Thymus (tissue), 11 donors: ENCODE measurements around the gene SLC2A1. TPM values are rescaled to one million over a fixed set of nuclear protein-coding genes. Genes with fewer than 3 reads are reported as not detected.
"Not testable (repeated sequence)": the region's sequence is repeated elsewhere in the genome, so short reads cannot be mapped to it uniquely, and the experiment has no call there.

Experiments
- DNase-seq, 9 donors: peaks; one replicate each; pipeline ENCODE4 v3.0.0-alpha.2; 2013; ENCODE audit warnings: low spot score in 9 of 9, low read depth in 6 of 9, missing footprints in 1 of 9
- H3K27ac ChIP-seq, 2 donors: one replicate each; pipeline ENCODE4 v1.5.1; 2013; ENCODE audit warnings: control low read depth in 1 of 2, low read depth in 1 of 2, low read length in 1 of 2, mild to moderate bottlenecking in 1 of 2, moderate library complexity in 1 of 2
- H3K27me3 ChIP-seq, 2 donors: one replicate each; pipeline ENCODE4 v1.5.1; 2013; ENCODE audit warnings: low read length in 1 of 2; ENCODE audit not compliant: control insufficient read depth in 2 of 2, insufficient read depth in 1 of 2
- H3K36me3 ChIP-seq, 2 donors: one replicate each; pipeline ENCODE4 v1.5.1; 2013; ENCODE audit warnings: low read length in 1 of 2, mild to moderate bottlenecking in 1 of 2, moderate library complexity in 1 of 2; ENCODE audit not compliant: control insufficient read depth in 2 of 2, insufficient read depth in 2 of 2
- H3K4me1 ChIP-seq, 2 donors: one replicate each; pipeline ENCODE4 v1.5.1; 2013; ENCODE audit warnings: low read length in 2 of 2; ENCODE audit not compliant: control insufficient read depth in 2 of 2, insufficient read depth in 2 of 2
- H3K4me3 ChIP-seq, 2 donors: one replicate each; pipeline ENCODE4 v1.5.1; 2013; ENCODE audit warnings: low read length in 2 of 2, control low read depth in 1 of 2, mild to moderate bottlenecking in 1 of 2
- H3K9me3 ChIP-seq, 2 donors: one replicate each; pipeline ENCODE4 v1.5.1; 2013; ENCODE audit warnings: low read length in 1 of 2, mild to moderate bottlenecking in 1 of 2; ENCODE audit not compliant: control insufficient read depth in 2 of 2, insufficient read depth in 1 of 2
- WGBS: extraction: QIAGEN DNeasy Blood & Tissue Kit; methylation state at CpG from one replicate; pipeline ENCODE4 v1.1.7; 2013; 5-methylcytosine and 5-hydroxymethylcytosine counted together
- polyA plus RNA-seq: library from polyadenylated mRNA; stranded (reverse); fragments of 200-250 nt; gene quantifications from one replicate; pipeline ENCODE4 v1.2.3, GENCODE V29; 2013
- total RNA-seq: library from RNA; stranded (reverse); fragments of 120-200 nt; gene quantifications from one replicate; pipeline ENCODE4 v1.2.4, GENCODE V29; 2013
- donor health status: healthy.

SLC2A1 gene
- total and polyA plus RNA-seq, 2 donors = 15.9 to 23.7 TPM

GRCh38 chr1:42924851-42925760, 33.6 kb downstream of the SLC2A1 start:
- Histone ChIP-seq H3K27ac (peak overlapping the region; percentile 85 to 95), H3K9me3 (peaks cover 0 to 1% of the 10 kb centered on the region in 2 donors), H3K4me1 (peaks cover 5 to 21% of the 10 kb centered on the region in 2 donors), H3K4me3 (peak overlapping the region; percentile 81 to 97), H3K27me3 (no peaks in the 10 kb centered on the region), H3K36me3 (peaks cover 40 to 44% of the 10 kb centered on the region in 2 donors)
- WGBS = 15% methylated on average over 19 of the region's 19 CpGs
- DNase-seq = peak in 2 of 9 donors; percentile 30 to 32

- under 1% methylated on average over 62 of the region's 62 CpGs for WGBS
- peak overlapping the region; percentile 85 to 96 for H3K27ac ChIP-seq
Observed at GRCh38 chr1:42924082-42924850, 34.4 kb downstream of the SLC2A1 start.

DNA sequence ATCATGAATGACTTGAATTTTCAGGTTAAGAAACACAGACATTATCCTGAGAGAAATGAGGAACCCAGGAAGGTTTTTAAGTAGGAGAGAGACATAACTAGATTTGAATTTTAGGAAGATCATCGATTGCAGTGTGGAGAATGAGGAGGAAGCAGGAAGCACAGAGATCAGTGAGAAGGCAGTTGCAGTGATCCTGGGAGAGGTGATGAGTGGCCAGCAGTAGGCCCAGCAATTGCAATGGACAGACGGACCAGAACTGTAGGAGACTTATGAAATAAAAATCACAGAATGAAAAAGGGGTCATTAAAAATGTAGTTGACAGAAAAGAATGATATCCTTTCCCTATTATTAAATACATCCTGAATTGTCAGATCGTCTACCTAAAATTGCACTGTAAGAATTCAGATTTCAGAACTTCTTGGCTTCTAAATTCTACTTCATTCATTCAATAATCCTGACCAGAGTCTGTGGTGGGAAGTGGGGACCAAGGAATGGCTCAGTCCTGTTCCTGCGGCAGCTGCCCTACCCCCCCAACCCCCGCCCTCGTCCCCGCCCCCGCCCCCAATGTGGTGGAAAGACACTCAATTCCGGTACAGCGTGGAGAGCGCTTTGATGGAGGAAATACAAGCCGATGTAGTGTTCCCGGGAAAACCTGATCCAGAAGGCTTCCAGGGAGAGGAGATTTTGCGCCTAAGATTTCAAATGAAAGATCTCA, 35.1 kb downstream of the SLC2A1 start:
- Histone ChIP-seq H3K27ac (peak overlapping the region; percentile 85 to 96), H3K27me3 (no peaks in the 10 kb centered on the region), H3K9me3 (peaks cover 0 to 1% of the 10 kb centered on the region in 2 donors), H3K36me3 (peaks cover 24 to 29% of the 10 kb centered on the region in 2 donors), H3K4me1 (peaks cover 5 to 18% of the 10 kb centered on the region in 2 donors), H3K4me3 (peak overlapping the region; percentile 81 to 97)
- WGBS = 6% methylated on average over 14 of the region's 14 CpGs
- peak in 2 of 9 donors; percentile 29 to 34 for DNase-seq

More at GRCh38 chr1:42924082-42924850, 34.4 kb downstream of the SLC2A1 start:
- H3K4me3 ChIP-seq = peak overlapping the region; percentile 81 to 97
- H3K36me3 ChIP-seq = peaks cover 31 to 36% of the 10 kb centered on the region in 2 donors
- DNase-seq = peak; percentile 74 to 96 (median 89)
- H3K4me1 ChIP-seq = peaks cover 5 to 18% of the 10 kb centered on the region in 2 donors
- H3K27me3 ChIP-seq = no peaks in the 10 kb centered on the region
- peaks cover 0 to 1% of the 10 kb centered on the region in 2 donors for H3K9me3 ChIP-seq

- Histone ChIP-seq H3K4me3 (no peak overlapping the region), H3K4me1 (peaks cover 5 to 18% of the 10 kb centered on the region in 2 donors), H3K9me3 (peaks cover 0 to 1% of the 10 kb centered on the region in 2 donors), H3K27ac (peak overlapping the region; percentile 15 to 85), H3K36me3 (peaks cover 17 to 22% of the 10 kb centered on the region in 2 donors), H3K27me3 (no peaks in the 10 kb centered on the region)
- WGBS = 3% methylated on average over 4 of the region's 4 CpGs
- peak in 8 of 9 donors; percentile 47 to 89 (median 70) for DNase-seq
Observed at GRCh38 chr1:42922687-42923366, 35.8 kb downstream of the SLC2A1 start.

DNA sequence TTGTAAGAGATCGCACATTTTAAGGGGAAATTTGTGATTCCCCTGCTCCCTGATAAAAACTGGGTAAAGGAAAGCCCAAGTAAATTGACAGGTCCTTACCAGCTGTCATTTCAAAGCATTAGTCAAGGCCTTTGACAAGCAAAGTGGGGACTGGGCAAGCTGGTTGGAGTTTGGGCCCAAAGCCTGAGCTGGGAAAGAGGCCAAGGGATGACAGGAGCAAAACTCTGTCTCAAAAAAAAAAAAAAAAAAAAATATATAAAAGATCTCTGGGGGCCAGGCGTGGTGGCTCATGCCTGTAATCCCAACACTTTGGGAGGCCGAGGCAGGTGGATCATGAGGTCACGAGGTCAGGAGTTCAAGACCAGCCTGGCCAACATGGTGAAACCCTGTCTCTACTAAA, 36.9 kb downstream of the SLC2A1 start:
- Histone ChIP-seq H3K27me3 (no peaks in the 10 kb centered on the region), H3K4me1 (peaks cover 5 to 18% of the 10 kb centered on the region in 2 donors), H3K4me3 (no peak overlapping the region), H3K36me3 (peaks cover 7 to 11% of the 10 kb centered on the region in 2 donors), H3K27ac (no peak overlapping the region), H3K9me3 (peaks cover 0 to 5% of the 10 kb centered on the region in 2 donors)
- no peak for DNase-seq
- 98% methylated on average over 4 of the region's 4 CpGs for WGBS

DNA sequence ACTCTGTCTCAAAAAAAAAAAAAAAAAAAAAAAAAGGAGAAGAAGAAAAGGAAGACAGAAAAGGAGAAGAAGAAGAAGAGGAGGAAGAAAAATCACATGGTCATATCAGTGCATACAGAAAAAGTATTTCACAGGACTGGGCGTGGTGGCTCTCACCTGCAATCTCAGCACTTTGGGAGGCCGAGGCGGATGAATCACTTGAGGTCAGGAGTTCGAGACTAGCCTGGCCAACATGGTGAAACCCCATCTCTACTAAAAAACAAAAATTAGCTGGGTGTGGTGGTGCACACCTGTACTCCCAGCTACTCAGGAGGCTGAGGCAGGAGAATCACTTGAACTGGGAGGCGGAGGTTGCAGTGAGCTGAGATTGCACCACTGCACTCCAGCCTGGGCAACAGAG, 39.0 kb downstream of the SLC2A1 start:
- not testable (repeated sequence) for H3K27ac ChIP-seq, H3K27me3 ChIP-seq, H3K4me1 ChIP-seq, DNase-seq, H3K36me3 ChIP-seq, H3K4me3 ChIP-seq
- WGBS = 96% methylated on average over 5 of the region's 5 CpGs
- H3K9me3 ChIP-seq = peaks cover 0 to 17% of the 10 kb centered on the region in 2 donors

GRCh38 chr1:42917241-42917495, 41.5 kb downstream of the SLC2A1 start:
- no peaks in the 10 kb centered on the region for H3K27me3 ChIP-seq
- no peak overlapping the region for H3K27ac ChIP-seq
- no peaks in the 10 kb centered on the region for H3K4me1 ChIP-seq
- H3K4me3 ChIP-seq = no peak overlapping the region
- DNase-seq = no peak
- H3K36me3 ChIP-seq = no peaks in the 10 kb centered on the region
- H3K9me3 ChIP-seq = peaks cover 0 to 21% of the 10 kb centered on the region in 2 donors
- WGBS = 92% methylated on average over 15 of the region's 15 CpGs

DNA sequence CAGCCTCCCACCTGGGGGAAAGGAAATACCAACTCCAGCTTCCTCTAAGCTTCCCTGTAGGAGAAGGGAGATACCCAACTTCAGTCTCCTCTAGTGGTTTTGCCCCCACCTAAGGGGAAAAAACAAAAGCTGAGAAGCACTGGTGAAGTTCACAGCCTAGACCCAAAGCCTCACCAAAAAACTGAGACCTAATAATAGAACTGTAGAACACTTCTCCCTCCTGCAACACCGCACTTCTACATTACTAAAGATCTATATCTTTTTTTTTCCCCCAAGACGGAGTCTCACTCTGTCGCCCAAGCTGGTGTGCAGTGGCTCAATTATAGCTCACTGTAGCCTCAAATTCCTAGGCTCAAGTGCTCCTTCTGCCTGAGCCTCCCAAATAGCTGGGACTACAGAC, 43.2 kb downstream of the SLC2A1 start:
- Histone ChIP-seq H3K27ac (no peak overlapping the region), H3K36me3 (no peaks in the 10 kb centered on the region), H3K4me1 (no peaks in the 10 kb centered on the region), H3K4me3 (no peak overlapping the region), H3K27me3 (no peaks in the 10 kb centered on the region), H3K9me3 (peaks cover 0 to 21% of the 10 kb centered on the region in 2 donors)
- no peak for DNase-seq
- 91% methylated on average over 3 of the region's 3 CpGs for WGBS
